Activated CD8-positive, alpha-beta T cell treated with anti-CD3 and anti-CD28 coated beads for 36 hours (primary cell): ENCODE measurements around the gene PLET1. TPM values are rescaled to one million over a fixed set of nuclear protein-coding genes. Genes with fewer than 3 reads are reported as not detected.

ENCODE experiments used
- ATAC-seq: fragments of 200-7000 bp; cut with Tn5 transposase; one replicate; pipeline ENCODE4 v1.10.0; 2021; ENCODE audit warnings: mild to moderate bottlenecking, moderate library complexity
- CTCF ChIA-PET: fragments of 350-600 bp; sonication (Branson Sonifier 250); formaldehyde crosslinking; loops from one replicate; lab custom pipeline; 2021; ENCODE audit warnings: antibody characterized with exemption; lab: Charles Lee
- POLR2A ChIA-PET: fragments of 350-600 bp; sonication (Branson Sonifier 250); formaldehyde crosslinking; loops from one replicate; lab custom pipeline; 2021; ENCODE audit warnings: antibody characterized with exemption; lab: Charles Lee
- DNase-seq: peaks from one replicate; pipeline ENCODE4 v3.0.0-alpha.2; 2020
- H3K27ac Mint-ChIP-seq: one replicate; pipeline ENCODE4 v1.8.0; 2021; ENCODE audit warnings: mild to moderate bottlenecking, mixed read lengths
- H3K27me3 Mint-ChIP-seq: one replicate; pipeline ENCODE4 v1.8.0; 2021; ENCODE audit warnings: mixed read lengths
- H3K36me3 Mint-ChIP-seq: one replicate; pipeline ENCODE4 v1.8.0; 2021; ENCODE audit warnings: low read depth, mixed read lengths
- H3K4me1 Mint-ChIP-seq: one replicate; pipeline ENCODE4 v1.8.0; 2021; ENCODE audit warnings: low read depth, mixed read lengths
- H3K4me3 Mint-ChIP-seq: one replicate; pipeline ENCODE4 v1.8.0; 2021; ENCODE audit warnings: mild to moderate bottlenecking, moderate library complexity, mixed read lengths
- H3K9me3 Mint-ChIP-seq: one replicate; pipeline ENCODE4 v1.8.0; 2021; ENCODE audit warnings: mixed read lengths
- CTCF ChIP-seq: fragments of 200-600 bp; IDR thresholded peaks from one replicate; pipeline ENCODE4 v1.8.0; 2022; ENCODE audit warnings: antibody characterized with exemption, mild to moderate bottlenecking
- intact Hi-C: fragments of 100-400 bp; cut with micrococcal nuclease; formaldehyde crosslinking; loops from one replicate; pipeline ENCODE4 v1.10.0; 2022
- total RNA-seq, 2 experiments: library from RNA; stranded (reverse); gene quantifications; one replicate each; pipeline ENCODE4 v1.2.3, GENCODE V29; 2021

The PLET1 gene
- total RNA-seq, 2 experiments from 2014 or later, result not detected

GRCh38 chr11:112292785-112293407 is 32.2 kb upstream of the PLET1 start:
- H3K36me3 Mint-ChIP-seq, result no peaks in the 10 kb centered on the region
- H3K4me3 Mint-ChIP-seq, result no peak overlapping the region
- DNase-seq (no peak), ATAC-seq (no peak)
- H3K4me1 Mint-ChIP-seq, result peaks cover 27% of the 10 kb centered on the region
- H3K27ac Mint-ChIP-seq, result no peak overlapping the region
- intact Hi-C loops, result loop anchor here (10.0 kb wide), 1 partner anchor 1002 kb away; no protein-coding TSS in a partner anchor
- no peak for TF ChIP-seq CTCF
- peaks cover 2% of the 10 kb centered on the region for H3K27me3 Mint-ChIP-seq
- ChIA-PET CTCF (interaction anchor here (0.7 to 3.2 kb wide), 3 partner anchors 12 to 263 kb away, joined by 3 to 12 read pairs (median 4); no protein-coding TSS in a partner anchor), POLR2A (no interaction called here)
- no peaks in the 10 kb centered on the region for H3K9me3 Mint-ChIP-seq

- ChIA-PET POLR2A (no interaction called here), CTCF (interaction anchor here (0.7 to 3.2 kb wide), 2 partner anchors 12 to 263 kb away, joined by 4 to 12 read pairs; no protein-coding TSS in a partner anchor)
- intact Hi-C loops, result loop anchor here (10.0 kb wide), 1 partner anchor 1003 kb away; no protein-coding TSS in a partner anchor
- DNase-seq (no peak), ATAC-seq (no peak)
- Mint-ChIP-seq H3K4me1 (peaks cover 20% of the 10 kb centered on the region), H3K4me3 (no peak overlapping the region), H3K27ac (no peak overlapping the region), H3K9me3 (no peaks in the 10 kb centered on the region), H3K36me3 (no peaks in the 10 kb centered on the region), H3K27me3 (peaks cover 2% of the 10 kb centered on the region)
- no peak for TF ChIP-seq CTCF
Observed at GRCh38 chr11:112292188-112292587, 31.5 kb upstream of the PLET1 start.

- CTCF ChIA-PET, result interaction anchor here (3.2 kb wide), 1 partner anchor 11 kb away, joined by 12 read pairs; no protein-coding TSS in a partner anchor
Observed at GRCh38 chr11:112291191-112291590, 30.5 kb upstream of the PLET1 start.

GRCh38 chr11:112290493-112290850 is 29.8 kb upstream of the PLET1 start:
- intact Hi-C loops, result loop anchor here (10.0 kb wide), 1 partner anchor 1004 kb away; no protein-coding TSS in a partner anchor
- ChIA-PET CTCF (no interaction called here), POLR2A (no interaction called here)
- Mint-ChIP-seq H3K36me3 (no peaks in the 10 kb centered on the region), H3K9me3 (no peaks in the 10 kb centered on the region), H3K27ac (no peak overlapping the region), H3K4me1 (peaks cover 13% of the 10 kb centered on the region), H3K27me3 (peaks cover 2% of the 10 kb centered on the region), H3K4me3 (peak overlapping the region; percentile 65)
- TF ChIP-seq CTCF, result no peak
- DNase-seq, result no peak
- ATAC-seq, result no peak

More at GRCh38 chr11:112291191-112291590, 30.5 kb upstream of the PLET1 start:
- ATAC-seq (no peak), DNase-seq (no peak)
- peaks cover 13% of the 10 kb centered on the region for H3K4me1 Mint-ChIP-seq
- no peaks in the 10 kb centered on the region for H3K9me3 Mint-ChIP-seq
- no peak for TF ChIP-seq CTCF
- intact Hi-C loops, result loop anchor here (10.0 kb wide), 1 partner anchor 1004 kb away; no protein-coding TSS in a partner anchor
- no peak overlapping the region for H3K4me3 Mint-ChIP-seq
- H3K27ac Mint-ChIP-seq, result no peak overlapping the region
- no peaks in the 10 kb centered on the region for H3K36me3 Mint-ChIP-seq
- peaks cover 2% of the 10 kb centered on the region for H3K27me3 Mint-ChIP-seq
- POLR2A ChIA-PET, result no interaction called here
